ENCODE results near the gene FKBP4. TPM values are rescaled to one million over a fixed set of nuclear protein-coding genes. Genes with fewer than 3 reads are reported as not detected.

Gene FKBP4
- total RNA-seq, 1 donor from 2014 or later = 56.9 TPM

GRCh38 chr12:2845280-2845679, 50.5 kb downstream of the FKBP4 start:
- H3K9me3 ChIP-seq = no peaks in the 10 kb centered on the region
- intact Hi-C loops (cut with DNase I) = no loop called here
- DNase-seq = no peak
- peaks cover 4% of the 10 kb centered on the region for H3K36me3 ChIP-seq
- no peaks in the 10 kb centered on the region for H3K4me1 ChIP-seq
- H3K27me3 ChIP-seq = no peaks in the 10 kb centered on the region
- ATAC-seq = no peak
- no peak overlapping the region for H3K4me3 ChIP-seq
- TF ChIP-seq CTCF (IDR thresholded peaks at IDR 0.05) = no peak
- H3K27ac ChIP-seq = no peak overlapping the region

DNA sequence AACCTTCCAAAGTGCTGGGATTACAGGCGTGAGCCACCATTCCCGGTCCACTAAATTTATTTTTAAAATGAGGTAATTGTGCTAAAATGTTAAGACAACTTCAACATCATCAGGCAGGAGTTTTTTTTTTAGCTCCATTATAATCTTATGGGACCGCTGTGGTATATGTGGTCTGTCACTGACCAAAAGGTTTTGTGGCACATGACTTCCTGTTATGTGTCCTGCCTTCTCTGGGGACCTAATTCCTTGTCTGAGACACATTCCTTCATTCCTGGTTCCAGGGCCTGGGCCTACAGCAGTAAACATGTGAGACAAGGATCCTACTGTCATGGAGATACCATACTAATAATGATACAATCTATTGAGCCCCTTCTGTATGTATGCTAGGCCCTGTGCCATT, 57.2 kb downstream of the FKBP4 start:
- Histone ChIP-seq H3K36me3 (no peaks in the 10 kb centered on the region), H3K4me3 (no peak overlapping the region), H3K27me3 (no peaks in the 10 kb centered on the region), H3K9me3 (no peaks in the 10 kb centered on the region), H3K27ac (no peak overlapping the region), H3K4me1 (peaks cover 5% of the 10 kb centered on the region)
- ATAC-seq (no peak), DNase-seq (no peak)
- intact Hi-C loops (cut with DNase I) = no loop called here
- no peak for TF ChIP-seq CTCF (IDR thresholded peaks at IDR 0.05)

GRCh38 chr12:2853626-2854025, 58.9 kb downstream of the FKBP4 start:
- Histone ChIP-seq H3K4me3 (no peak overlapping the region), H3K9me3 (no peaks in the 10 kb centered on the region), H3K4me1 (peaks cover 5% of the 10 kb centered on the region), H3K36me3 (no peaks in the 10 kb centered on the region), H3K27ac (no peak overlapping the region), H3K27me3 (no peaks in the 10 kb centered on the region)
- ATAC-seq (peak; percentile 92), DNase-seq (peak; percentile 86)
- intact Hi-C loops (cut with DNase I) = no loop called here
- TF ChIP-seq CTCF (IDR thresholded peaks at IDR 0.05) = peak; percentile 82

Other genes with a start within 250 kb of the FKBP4 start
- gene ITFG2, start 17.7 kb downstream of the FKBP4 start, total RNA-seq = 42.3 TPM
- 0.61 TPM for gene NRIP2, start 40.1 kb downstream of the FKBP4 start, total RNA-seq
- gene TEX52, start 62.1 kb downstream of the FKBP4 start, total RNA-seq = not detected
- 1.0 TPM for gene FOXM1, start 82.2 kb downstream of the FKBP4 start, total RNA-seq
- 15.2 TPM for gene RHNO1, start 82.3 kb downstream of the FKBP4 start, total RNA-seq
- gene TULP3, start 95.9 kb downstream of the FKBP4 start, total RNA-seq = 16.3 TPM
- gene TEAD4, start 164.4 kb downstream of the FKBP4 start, total RNA-seq = 42.5 TPM